Kidney tubule cell (primary cell): ENCODE data around the gene MAFG.
A peak's percentile ranks its signal among the peaks of the same experiment; 100 is the strongest.

ENCODE experiments used
- DNase-seq: peaks from one replicate; pipeline ENCODE4 v3.0.0-alpha.2; 2018; ENCODE audit warnings: low spot score

MAFG gene

DNA sequence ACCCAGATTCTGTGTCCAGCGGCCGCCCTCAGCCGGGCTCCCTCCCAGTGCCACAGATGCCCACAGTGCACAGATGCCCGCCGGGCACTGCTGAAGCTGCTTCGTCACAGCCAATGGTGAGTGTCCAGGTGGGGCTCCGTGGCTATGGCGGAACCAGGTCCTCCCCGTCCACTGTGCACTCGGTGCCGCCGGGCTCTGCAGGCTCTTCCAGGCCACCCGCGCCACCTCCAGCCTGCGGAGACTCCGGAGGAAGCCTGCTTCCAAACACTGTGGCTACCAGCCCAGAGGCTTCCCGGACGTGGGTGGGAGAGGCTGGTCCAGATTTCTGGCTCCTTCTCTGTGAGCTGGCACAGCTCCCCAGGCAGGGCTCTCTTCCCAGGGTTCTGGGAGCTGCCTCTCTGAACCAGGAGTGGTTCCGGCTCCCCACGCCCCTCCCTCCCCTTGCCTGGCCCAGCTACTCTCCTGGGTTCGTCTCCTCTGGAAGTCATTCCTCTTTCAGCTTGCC is 12.4 kb upstream of the MAFG start:
- no peak for DNase-seq

DNA sequence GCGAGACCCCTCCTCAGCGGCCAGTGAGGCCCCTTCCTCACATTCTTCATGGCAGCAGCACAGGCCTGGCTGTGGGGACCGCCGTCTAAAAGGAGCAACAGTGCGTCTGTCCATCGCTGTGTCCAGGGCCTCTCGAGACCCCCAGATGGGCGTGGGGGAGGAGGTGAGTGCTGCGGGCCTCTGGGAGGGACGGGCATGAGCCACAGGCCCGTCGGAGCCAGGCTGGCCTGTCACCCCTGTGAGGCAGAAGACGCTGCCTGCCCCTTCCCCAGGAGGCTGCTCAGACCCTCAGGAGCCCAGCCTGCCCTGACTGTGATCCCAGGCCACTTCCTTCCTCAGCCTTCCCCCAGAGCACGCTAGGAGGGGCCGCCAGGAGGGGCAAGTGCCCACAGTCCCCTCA is 11.7 kb upstream of the MAFG start:
- no peak for DNase-seq

DNA sequence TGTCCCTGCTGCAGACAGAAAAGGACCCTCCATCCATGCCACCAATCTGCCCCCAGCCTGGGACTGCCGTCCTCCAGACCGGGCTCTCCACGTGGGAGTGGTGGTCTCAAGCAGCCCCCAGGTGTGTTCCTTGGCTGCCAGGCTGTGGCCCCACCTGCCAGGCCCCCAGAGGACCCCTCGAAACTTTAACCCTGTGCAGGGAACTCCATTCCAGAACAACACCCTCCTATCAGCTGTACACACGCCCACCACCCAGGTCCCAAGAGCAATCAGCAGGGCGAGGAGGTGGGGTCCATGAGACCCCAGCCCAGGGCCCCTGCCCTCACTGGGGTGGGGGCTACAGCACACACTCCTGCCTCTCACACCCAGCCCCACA is 8.2 kb upstream of the MAFG start:
- no peak for DNase-seq

DNA sequence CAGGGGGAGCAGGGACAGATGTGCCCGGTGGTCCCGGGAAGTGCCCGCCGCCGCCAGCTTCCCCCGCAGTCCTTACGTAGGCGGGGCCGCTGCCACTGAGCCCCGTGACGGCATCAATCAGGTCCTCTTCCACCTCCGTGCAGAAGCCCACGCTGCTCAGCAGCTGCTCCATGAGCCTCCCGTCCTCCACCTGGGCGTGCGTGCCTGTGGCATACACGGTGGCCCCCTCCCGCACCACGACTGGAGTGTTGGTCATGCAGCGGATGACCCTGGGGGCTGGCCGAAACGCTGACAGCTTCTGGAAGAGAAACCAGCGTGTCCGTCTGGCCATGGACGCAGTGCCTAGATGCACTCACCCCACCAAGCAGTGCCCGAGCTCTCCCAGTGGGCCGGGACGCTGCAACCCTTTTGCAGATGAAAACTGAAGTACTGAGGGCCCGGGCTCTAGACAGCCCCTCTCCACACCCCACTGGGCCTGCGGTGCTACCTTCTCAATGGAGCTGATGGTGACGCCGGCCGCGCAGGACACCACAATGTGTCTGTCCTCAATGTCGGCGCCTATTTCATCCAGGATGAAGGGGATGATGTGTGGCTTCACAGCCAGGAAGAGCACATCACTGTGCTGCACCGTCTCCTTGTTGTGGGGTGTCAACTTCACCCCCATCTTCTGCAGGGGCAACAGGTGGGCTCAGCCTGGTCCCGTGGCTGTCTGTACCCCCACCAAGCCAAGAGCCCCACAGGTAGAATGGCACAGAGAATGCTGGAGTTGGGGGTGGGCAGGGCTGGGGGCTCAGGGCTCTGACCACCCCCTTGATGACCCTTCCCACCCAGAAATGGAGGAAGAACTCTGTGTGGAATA is 7.5 kb upstream of the MAFG start:
- DNase-seq, result no peak

DNA sequence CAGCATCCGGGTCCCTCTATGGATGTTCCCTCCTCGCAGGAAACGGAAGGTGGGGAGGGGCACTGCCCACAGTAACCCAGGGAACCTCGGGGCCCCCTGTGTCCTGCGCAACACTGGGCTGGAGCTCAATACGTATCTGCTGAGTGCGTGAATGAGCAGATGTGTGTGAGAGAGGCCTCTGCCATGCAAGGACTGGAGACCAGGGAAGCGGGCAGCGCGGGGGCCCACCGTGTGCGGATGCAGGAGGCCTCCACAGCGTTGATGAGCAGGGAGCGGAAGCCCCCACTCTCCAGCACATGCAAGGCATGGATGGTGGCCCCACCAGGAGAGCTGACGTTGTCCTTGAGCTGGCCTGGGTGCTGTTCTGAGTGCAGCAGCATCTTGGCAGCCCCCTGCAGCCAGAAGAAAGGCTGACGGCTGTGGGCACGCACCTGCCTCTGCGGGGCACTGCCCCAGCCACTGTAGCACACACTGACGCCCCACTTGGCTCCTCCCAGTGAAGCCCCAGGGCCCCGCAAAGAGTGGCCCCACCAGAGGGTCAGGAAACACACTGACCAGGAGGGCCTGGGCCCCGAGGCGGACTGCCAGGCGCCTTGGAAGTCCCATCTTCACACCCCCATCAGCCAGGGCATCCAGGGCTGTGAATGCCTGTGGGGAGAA is 6.7 kb upstream of the MAFG start:
- no peak for DNase-seq

DNA sequence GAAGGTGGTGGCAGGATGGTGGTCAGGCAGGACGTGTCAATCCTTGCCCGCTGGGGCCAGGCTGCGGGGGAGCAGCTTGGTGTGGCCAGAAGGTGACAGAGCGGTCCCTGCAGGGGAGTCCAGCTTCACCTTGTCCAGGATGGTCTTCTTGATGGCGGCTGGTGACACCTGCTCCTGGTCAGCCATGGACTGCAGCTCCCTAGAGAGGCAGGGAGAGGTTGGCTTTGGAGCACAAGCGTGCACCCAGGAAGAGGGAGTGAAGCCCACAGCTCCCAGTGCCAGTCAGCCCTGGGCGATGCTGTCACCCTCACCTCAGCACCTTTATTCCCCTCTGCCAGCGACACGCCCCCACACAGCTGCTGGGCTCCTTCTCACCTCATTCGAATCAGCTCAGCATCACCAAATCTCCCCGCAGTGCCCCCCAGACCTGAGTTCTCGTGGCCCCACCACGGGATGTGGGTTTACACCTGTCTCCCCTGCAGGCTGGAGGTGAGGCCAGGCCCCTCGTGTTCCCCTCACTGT is 5.7 kb upstream of the MAFG start:
- DNase-seq, result no peak

DNA sequence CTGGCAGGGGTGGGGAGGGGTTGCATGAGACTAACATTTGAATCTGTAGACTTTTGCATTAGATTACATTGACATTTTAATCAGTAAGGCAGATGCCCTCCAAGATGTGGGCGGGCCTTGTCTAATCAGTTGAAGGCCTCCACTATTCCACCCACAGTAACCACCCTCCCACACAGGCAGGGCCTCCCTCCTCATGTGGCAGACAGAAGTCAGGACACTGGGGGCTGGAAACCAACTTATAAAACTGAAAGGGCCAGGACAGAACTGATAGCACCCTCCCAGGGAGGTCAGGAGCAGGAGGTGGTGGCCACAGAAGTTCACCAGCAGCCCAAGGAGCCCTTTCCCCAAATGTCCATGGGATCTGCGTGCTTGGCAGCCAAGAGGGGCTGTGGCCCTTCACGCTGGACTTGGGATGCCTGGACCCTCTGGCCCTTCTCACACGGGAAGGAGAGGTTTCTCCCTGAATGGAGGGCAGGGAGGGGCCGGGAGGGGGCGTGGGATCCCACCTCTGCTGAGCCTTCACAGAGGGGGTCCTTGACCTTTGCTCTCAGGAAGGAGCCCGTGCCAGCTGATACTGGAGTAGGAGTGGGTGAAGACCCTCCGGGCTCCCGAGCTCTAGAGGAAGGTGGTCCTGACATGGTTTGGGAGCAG is 4.9 kb upstream of the MAFG start:
- no peak for DNase-seq

DNA sequence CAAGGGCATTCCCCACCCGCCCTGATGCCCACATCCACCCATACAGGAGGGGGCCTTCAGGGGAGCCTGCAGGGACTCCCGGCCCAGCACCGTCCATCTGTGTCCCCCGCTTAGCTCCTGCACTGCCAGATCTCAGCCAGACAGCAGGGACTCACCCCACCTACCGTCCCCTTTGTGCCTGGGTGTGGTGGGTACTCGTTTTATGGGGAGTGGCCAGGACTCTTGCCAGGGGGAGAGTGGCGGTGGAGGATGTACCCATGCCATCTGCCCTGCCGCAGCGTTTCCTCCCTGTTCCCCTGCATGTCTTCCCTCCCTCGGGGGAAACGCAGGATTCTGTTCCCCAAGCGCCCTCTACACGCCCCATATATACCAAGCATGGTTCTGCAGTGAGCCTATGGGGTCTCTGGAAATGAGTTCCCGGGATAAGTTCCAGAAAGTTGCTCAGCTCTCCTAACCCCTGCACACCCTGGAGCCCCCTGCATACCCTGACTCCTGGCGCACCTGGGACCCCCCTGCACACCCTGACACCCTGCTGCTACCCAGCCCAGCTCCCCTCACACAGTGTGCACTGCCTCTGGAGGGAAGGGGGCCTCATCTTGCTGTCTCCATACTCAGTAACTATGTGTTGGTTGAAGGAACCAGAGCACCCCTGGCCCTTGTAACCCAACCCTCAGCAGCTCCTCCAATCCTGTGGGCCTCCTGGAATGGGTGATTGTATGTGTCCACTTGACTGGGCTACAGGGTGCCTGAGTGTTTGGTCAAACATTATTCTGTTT is 4.2 kb upstream of the MAFG start:
- no peak for DNase-seq

DNA sequence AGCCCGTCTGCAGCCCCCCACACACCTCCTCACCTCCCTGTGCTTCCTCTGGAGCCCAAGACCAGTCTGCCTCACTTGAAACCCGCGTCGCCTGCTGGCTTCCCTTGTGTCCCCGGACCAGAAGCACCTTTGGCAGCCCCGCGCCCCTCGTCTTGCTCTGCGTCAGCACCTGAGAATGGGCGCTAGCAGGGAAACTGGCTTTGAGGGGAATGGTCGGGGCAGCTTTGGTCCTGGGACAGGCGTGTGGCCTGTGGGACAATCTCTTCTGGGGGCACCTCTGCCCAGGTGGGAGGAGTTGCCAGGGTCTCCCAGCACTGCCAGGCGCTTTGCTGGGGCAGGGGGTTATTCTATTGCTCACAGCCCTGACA is 3.6 kb upstream of the MAFG start:
- DNase-seq, result no peak

DNA sequence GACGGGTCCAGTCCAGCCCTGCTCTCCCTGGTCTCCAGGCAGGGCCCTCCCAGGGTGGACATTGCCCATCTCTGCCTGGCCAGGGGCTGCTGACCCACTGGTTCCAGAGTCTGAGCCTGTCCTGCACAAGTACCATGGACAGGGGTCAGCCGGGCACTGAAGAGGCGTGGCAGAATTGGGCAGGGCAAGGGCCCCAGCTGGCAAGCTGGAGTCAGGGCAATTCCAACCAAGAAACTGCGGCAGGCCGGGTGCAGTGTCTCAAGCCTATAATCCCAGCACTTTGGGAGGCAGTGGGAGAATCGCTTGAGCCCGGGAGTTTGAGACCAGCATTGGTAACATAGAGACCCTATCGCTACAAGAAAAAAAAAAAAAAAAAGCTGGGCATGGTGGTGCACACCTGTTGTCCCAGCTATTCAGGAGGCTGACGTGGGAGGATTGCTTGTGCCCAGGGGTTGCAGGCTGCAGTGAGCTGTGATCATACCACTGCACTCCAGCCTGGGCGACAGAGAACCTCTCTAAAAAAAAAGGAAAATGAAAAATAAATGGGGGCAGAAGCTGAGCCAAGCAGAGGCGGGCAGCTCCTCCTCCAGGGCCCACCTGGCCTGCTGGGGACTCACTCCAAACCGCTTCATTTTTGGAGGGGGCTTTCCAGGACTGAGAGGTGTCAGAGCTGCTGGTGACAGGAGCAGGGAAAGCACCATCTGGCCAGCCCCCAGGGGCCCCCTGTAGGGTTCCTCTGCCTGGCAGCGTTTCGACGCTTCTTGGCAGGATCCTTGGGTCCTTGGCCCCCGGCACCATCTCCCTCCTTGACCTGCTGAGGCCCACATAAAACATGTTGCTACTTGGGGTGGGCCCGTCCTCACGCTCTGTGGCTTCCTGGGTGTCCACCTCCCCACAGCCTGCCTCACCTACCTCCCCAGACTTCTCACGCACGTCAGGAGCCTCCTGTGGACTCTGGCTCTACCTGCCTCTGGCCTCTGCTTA is 2.9 kb upstream of the MAFG start:
- DNase-seq, result peak; percentile 11

DNA sequence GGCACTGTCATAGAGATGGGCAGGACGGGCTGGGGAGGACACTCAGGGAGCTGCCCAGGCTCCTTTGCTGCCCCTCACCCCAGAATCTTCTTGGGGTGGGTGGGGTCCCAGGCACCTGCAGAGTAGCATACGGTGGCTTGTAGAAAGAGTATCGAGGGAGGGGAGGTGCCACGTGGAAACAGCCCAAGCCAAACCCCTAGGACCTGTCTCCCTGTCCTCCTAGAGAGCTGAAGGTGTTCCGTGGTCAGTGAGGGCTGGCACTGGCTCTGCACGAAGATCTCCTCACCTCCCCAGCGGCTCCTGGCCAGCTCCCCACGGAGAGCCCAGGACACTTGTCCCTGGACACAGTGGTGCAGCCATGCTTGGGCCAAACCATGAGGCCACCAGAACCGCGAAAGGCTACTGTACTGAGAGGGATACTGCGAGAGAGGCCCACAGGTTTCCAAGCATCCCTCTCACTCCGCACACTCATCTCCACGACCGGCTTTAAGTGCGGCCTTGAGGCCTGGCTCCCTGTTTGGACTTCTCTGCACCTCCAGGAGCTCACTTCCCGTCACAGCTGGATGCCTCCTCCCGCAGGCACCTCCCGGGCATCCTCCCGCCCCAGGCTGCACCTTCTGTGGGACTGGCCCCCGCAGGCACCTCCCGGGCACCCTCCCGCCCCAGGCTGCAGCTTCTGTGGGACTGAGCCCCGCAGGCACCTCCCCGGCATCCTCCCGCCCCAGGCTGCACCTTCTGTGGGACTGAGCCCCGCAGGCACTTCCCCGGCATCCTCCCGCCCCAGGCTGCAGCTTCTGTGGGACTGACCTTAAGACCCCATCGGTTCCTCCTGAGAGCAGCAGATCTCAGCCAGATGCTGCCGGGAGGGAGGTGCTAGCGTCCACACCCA is 2.0 kb upstream of the MAFG start:
- no peak for DNase-seq

DNA sequence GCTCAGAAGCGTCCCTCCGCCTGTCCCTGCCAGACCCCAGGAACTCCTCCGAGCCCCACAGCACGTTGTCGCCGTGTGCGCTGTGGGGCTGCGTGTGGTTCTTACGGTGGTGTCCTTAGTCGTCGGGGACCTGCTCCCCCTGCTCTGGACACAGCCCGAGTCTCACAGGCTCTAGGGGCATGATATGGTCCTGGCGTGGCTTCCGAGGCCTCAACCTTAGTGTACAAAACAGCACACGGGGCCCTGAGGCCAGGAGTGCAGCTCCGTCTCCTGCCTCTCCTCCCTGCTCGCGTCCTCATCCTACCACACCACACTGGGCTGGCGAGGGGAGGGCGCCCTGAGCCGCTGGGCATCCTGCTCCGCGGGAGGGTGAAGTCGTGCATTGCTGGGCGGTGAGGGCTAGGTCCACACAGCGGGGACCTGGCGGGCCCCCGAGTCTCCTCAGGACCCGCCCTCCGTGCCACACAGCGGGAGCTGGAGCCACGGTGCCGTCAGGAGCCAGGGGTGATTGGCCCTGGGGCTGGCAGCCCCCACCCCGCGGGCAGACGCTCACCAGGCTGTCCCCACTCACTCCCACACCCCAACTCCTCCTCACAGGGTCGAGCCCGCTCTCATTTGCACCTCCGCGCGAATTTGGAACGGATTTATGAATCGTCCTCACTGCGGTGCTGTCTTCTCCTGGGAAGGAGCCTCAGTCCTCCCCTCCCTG is 1.2 kb upstream of the MAFG start:
- DNase-seq, result peak; percentile 23

DNA sequence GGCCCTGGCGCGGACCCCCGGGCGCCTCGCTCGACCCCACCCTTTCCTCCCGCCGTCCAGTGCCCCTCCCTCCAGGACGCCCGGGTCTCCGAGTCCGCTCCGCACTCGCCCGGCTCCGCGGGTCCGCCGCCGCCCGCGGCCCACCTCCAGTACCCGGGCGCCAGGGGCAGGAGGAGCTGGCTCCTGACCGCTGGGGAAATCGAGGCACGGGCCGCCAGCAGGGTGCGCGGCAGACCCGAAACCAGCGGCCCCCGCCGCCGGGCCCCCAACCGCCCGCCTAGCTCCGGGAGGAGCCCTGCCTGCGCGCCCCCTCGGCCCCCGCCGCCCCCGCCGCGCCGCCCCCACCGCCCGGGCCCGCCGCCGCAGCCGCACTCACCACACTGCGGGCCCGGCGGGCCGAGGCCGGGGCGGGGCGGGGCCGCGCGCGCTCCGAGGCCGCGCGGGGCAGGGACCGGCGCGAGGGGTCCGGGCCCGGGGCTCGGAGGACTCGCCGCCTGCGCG is 333 bp downstream of the MAFG start:
- no peak for DNase-seq

DNA sequence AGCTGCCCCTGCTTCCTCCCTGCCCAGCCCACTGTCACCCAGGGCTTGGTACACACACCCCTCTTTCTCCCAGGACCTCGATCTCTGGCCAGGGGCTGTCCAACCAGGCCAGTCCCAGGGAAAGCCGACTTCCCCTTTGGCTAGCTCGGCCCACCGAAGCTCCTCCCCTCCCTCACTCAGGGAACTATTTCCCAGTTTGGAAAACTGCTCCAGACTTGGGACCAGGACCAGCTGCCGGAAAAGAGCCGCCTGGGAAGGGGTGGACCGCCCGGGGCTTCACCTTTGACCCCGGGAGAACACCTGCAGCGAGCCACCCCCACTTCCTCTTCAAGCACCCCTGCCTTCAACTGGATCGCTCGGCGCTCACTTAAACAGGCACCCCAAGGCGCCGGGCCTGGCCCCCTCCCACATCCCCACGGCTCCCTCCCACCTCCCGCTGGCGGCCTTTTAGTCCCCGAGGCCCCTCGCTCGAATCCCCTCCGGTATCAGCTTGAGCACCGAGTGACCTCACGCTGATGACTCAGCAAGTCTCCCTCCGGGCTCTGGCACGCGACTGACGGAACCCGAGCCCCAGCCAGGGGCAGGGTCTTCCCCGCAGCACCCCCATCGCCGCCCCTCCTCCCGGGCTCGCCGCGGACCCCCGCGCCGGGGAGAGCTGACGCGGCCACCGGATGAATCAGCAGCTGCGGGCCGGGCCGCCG is 934 bp downstream of the MAFG start:
- peak; percentile 93 for DNase-seq

DNA sequence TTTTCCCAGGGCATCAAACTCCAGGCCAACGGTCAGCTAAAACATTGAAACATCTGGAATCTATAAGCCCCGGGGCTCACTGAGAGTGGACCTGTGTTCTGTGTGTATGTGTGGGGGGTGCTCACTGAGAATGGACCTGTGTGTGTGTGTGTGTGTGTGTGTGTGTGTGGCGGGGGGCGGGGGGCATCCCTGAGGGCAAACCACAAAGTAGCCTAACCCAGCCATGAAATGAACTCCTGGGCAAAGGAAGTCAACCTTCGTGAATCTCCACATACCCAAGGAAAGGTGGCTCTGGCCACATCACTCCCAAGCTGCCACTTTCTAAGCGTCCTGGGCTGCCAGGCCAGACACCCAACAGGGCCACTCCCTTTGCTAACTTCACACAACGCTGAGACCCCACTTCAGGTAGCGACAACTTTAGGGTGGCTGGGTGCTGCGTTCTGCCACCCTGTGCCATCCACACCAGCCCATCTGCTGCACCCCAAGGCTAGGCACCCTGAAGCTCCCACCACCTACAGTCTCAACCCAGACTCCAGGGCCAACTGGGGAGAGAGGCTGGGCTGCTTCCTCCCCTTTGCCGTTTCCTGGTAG is 1.6 kb downstream of the MAFG start:
- no peak for DNase-seq

DNA sequence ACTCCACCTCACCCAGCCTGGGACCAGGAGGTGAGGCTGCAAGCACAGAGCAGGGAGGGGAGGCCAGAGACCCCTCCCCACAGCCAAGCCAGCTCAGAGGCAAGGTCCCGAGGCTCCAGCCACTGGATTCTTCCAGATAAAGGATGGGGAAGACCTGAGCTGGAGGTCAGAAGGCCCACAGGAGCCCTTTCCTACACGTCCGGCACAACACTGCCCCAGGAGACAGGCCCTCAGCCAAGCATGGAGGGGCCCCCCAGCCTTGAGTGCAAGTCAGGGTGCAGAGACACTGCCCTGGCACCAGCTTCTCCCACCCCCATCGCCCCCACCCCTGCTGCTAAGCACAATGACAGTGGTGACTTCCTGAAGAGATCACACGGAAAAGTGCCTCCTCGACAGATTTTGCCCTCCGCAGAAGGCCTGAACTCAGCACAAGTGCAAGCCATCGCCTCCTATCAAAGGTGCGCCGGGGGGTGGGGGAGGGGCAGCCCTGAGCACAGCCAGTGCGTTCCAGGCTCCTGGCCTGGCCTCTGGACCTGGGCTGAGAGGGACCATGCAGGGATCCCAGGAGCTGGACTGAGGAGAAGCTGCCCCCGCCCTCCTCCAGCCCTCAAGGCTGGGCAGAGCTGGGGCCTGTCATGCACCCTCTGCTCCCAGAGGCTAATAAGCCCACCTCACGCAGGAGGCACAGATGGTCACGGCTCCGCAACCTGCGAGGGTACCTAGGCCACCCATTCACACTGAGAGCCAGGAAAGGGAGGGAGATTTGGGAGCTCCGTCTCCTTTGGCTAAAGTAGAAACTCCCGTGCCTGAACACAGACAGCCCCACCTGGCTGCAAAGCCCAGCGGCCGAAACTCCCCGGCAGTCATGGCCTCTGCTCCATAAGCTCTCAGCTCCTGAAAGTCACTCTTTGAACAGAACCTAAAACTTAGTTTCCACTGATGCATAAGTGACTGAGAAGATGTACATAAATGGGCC is 2.7 kb downstream of the MAFG start:
- DNase-seq, result no peak
